SK-N-MC (cell line): ENCODE measurements around the gene PMP22.

ENCODE experiments used
- EZH2 ChIP-seq: fragments of 200-600 bp; sonication (generic); IDR thresholded peaks from one replicate; pipeline ENCODE4 v1.6.1; 2017; ENCODE audit warnings: antibody characterized with exemption
- POLR2AphosphoS5 ChIP-seq: IDR thresholded peaks from 2 replicates; pipeline ENCODE4 v1.6.1; 2012; ENCODE audit warnings: mild to moderate bottlenecking, low read depth, low read length, borderline replicate concordance

DNA sequence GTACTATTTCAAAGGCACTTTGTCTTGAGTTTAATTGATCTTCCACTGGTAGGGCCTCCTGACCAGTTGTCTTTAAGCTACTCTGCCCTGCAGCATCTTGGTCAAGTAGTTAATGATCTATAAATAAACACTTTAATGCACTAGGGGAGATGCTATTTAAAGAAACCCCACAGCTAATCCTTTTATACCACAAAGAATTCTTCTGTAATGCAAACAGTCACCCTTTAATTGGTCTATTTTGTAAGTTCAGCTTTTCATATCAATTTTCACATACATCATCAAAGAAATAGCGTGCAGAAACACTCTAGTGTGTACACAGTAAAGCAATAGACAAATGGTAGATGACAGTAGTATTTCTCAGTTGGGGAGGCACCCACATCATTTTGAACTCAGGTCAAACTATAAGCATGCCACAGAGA is 70.3 kb downstream of the PMP22 start:
- TF ChIP-seq EZH2 = no peak
- TF ChIP-seq POLR2AphosphoS5 = no peak
